ENCODE data around the gene TSPAN12.
A peak's percentile ranks its signal among the peaks of the same experiment; 100 is the strongest.

The TSPAN12 gene

GRCh38 chr7:120859459-120859858 is 1.5 kb upstream of the TSPAN12 start (continued):
- TF ChIP-seq TCF4 (CRISPR knock-in tag; IDR thresholded peaks at IDR 0.05; ENCODE audit: borderline replicate concordance) (no peak), ZFP30 (CRISPR knock-in tag; IDR thresholded peaks at IDR 0.05) (no peak), PPARA (CRISPR knock-in tag; IDR thresholded peaks at IDR 0.05; ENCODE audit: borderline replicate concordance) (no peak), CSDC2 (CRISPR knock-in tag; IDR thresholded peaks at IDR 0.05) (no peak), ARNTL (CRISPR knock-in tag; IDR thresholded peaks at IDR 0.05; ENCODE audit: borderline replicate concordance, low read depth) (no peak), TOX (CRISPR knock-in tag; IDR thresholded peaks at IDR 0.05; ENCODE audit: borderline replicate concordance) (no peak), ESRRG (CRISPR knock-in tag; IDR thresholded peaks at IDR 0.05) (no peak)

- ATAC-seq = peak; percentile 58
- TF ChIP-seq CSRNP3 (CRISPR knock-in tag; IDR thresholded peaks at IDR 0.05) = no peak
- no peak for TF ChIP-seq ESRRG (CRISPR knock-in tag; IDR thresholded peaks at IDR 0.05)
- TF ChIP-seq PPARA (CRISPR knock-in tag; IDR thresholded peaks at IDR 0.05; ENCODE audit: borderline replicate concordance) = no peak
- TF ChIP-seq ZNF8 (CRISPR knock-in tag; IDR thresholded peaks at IDR 0.05) = no peak
- no peak for TF ChIP-seq RARB (CRISPR knock-in tag; IDR thresholded peaks at IDR 0.05)
- no peak for TF ChIP-seq GLIS3 (CRISPR knock-in tag; IDR thresholded peaks at IDR 0.05)
- no peak for TF ChIP-seq ZC3H10 (CRISPR knock-in tag; IDR thresholded peaks at IDR 0.05)
- TF ChIP-seq TOX (CRISPR knock-in tag; IDR thresholded peaks at IDR 0.05; ENCODE audit: borderline replicate concordance) = no peak
- TF ChIP-seq ZFP30 (CRISPR knock-in tag; IDR thresholded peaks at IDR 0.05) = no peak
- no peak for TF ChIP-seq OSR1 (CRISPR knock-in tag; IDR thresholded peaks at IDR 0.05)
- TF ChIP-seq ISL1 (CRISPR knock-in tag; IDR thresholded peaks at IDR 0.05) = no peak
- TF ChIP-seq CSDC2 (CRISPR knock-in tag; IDR thresholded peaks at IDR 0.05) = no peak
- TF ChIP-seq, protein P1, sequence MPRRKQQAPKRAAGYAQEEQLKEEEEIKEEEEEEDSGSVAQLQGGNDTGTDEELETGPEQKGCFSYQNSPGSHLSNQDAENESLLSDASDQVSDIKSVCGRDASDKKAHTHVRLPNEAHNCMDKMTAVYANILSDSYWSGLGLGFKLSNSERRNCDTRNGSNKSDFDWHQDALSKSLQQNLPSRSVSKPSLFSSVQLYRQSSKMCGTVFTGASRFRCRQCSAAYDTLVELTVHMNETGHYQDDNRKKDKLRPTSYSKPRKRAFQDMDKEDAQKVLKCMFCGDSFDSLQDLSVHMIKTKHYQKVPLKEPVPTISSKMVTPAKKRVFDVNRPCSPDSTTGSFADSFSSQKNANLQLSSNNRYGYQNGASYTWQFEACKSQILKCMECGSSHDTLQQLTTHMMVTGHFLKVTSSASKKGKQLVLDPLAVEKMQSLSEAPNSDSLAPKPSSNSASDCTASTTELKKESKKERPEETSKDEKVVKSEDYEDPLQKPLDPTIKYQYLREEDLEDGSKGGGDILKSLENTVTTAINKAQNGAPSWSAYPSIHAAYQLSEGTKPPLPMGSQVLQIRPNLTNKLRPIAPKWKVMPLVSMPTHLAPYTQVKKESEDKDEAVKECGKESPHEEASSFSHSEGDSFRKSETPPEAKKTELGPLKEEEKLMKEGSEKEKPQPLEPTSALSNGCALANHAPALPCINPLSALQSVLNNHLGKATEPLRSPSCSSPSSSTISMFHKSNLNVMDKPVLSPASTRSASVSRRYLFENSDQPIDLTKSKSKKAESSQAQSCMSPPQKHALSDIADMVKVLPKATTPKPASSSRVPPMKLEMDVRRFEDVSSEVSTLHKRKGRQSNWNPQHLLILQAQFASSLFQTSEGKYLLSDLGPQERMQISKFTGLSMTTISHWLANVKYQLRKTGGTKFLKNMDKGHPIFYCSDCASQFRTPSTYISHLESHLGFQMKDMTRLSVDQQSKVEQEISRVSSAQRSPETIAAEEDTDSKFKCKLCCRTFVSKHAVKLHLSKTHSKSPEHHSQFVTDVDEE (CRISPR knock-in tag; IDR thresholded peaks at IDR 0.05) = no peak
- TF ChIP-seq, protein P2, sequence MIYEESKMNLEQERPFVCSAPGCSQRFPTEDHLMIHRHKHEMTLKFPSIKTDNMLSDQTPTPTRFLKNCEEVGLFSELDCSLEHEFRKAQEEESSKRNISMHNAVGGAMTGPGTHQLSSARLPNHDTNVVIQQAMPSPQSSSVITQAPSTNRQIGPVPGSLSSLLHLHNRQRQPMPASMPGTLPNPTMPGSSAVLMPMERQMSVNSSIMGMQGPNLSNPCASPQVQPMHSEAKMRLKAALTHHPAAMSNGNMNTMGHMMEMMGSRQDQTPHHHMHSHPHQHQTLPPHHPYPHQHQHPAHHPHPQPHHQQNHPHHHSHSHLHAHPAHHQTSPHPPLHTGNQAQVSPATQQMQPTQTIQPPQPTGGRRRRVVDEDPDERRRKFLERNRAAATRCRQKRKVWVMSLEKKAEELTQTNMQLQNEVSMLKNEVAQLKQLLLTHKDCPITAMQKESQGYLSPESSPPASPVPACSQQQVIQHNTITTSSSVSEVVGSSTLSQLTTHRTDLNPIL (CRISPR knock-in tag; IDR thresholded peaks at IDR 0.05; ENCODE audit: low read depth) = no peak
Observed at GRCh38 chr7:120856621-120857352, 1.2 kb downstream of the TSPAN12 start.

- no peak for ATAC-seq
Observed at GRCh38 chr7:120856198-120856597, 1.7 kb downstream of the TSPAN12 start.

GRCh38 chr7:120852700-120853099 is 5.2 kb downstream of the TSPAN12 start:
- TF ChIP-seq, protein P2 (CRISPR knock-in tag; IDR thresholded peaks at IDR 0.05; ENCODE audit: low read depth) = no peak
- TF ChIP-seq PATZ1 (CRISPR knock-in tag; IDR thresholded peaks at IDR 0.05; ENCODE audit: borderline replicate concordance) (no peak), RARB (CRISPR knock-in tag; IDR thresholded peaks at IDR 0.05) (no peak), ARNTL (CRISPR knock-in tag; IDR thresholded peaks at IDR 0.05; ENCODE audit: borderline replicate concordance, low read depth) (no peak), ZNF70 (CRISPR knock-in tag; IDR thresholded peaks at IDR 0.05) (no peak), ZFP30 (CRISPR knock-in tag; IDR thresholded peaks at IDR 0.05) (no peak)
- no peak for ATAC-seq

More at GRCh38 chr7:120856198-120856597, 1.7 kb downstream of the TSPAN12 start:
- TF ChIP-seq PATZ1 (CRISPR knock-in tag; IDR thresholded peaks at IDR 0.05; ENCODE audit: borderline replicate concordance) (no peak), ZFP30 (CRISPR knock-in tag; IDR thresholded peaks at IDR 0.05) (no peak)

All from SK-N-SH treated with all-trans-retinoic acid at 6 μM for 48 hours (cell line).